ENCODE data around the gene ANKRD44.

Gene ANKRD44

GRCh38 chr2:197115325-197115724 lies 195.3 kb downstream of the ANKRD44 start:
- Histone ChIP-seq H2AFZ (ENCODE audit: low read depth, low read length) (no peak overlapping the region), H3K27ac (ENCODE audit: low read length) (no peak overlapping the region), H3K4me1 (ENCODE audit: insufficient read depth, low read length) (0 out of 2 replicates have a peak, but pooled peaks cover 3% of the 10 kb centered on the region), H3K4me2 (ENCODE audit: insufficient read depth, low read length) (no peak overlapping the region), H3K79me2 (ENCODE audit: insufficient read depth, low read length) (no peaks in the 10 kb centered on the region), H3K36me3 (ENCODE audit: insufficient read depth, low read length) (peaks cover 8% of the 10 kb centered on the region; the same call in 1 of the 2 replicates), H3K9me3 (ENCODE audit: insufficient read depth, low read length, severe bottlenecking) (no peaks in the 10 kb centered on the region), H3K9ac (ENCODE audit: low read depth, low read length) (no peak overlapping the region), H3K27me3 (ENCODE audit: insufficient read depth, low read length, poor library complexity) (no peaks in the 10 kb centered on the region), H3K4me3 (ENCODE audit: low read depth in 1 of 2, low read length in 2 of 2) (no peak overlapping the region), H4K20me1 (ENCODE audit: insufficient read depth, low read length) (no peaks in the 10 kb centered on the region)
- TF ChIP-seq EZH2 (IDR thresholded peaks at IDR 0.05; ENCODE audit: borderline replicate concordance, low read depth, low read length, severe bottlenecking) (no peak), CTCF (IDR thresholded peaks at IDR 0.05; ENCODE audit: borderline replicate concordance, extremely low read depth, low read length, poor library complexity, severe bottlenecking) (no peak)
- ATAC-seq (ENCODE audit: insufficient read depth, low read depth) = no peak
- DNase-seq = no peak

DNA sequence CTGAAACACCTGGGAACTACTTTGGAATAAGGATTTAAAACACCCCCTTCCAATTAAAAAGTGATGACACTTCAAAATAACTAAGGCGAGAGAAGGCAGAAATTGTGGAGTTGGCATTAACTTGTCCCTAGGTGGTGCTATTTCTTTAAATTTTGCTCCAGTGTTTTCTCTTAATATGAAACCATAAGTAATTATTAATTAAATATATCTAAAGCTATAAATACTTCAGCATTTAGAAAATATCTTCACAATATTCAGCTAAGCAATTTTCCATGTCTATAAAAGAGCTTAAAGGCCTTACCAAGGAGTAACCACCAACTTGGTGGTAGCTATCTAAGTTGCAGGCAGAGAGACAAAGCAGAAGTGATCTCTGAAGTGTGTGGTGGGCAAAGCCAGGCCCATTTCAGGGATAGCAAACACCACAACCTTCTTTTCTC lies 197.3 kb downstream of the ANKRD44 start:
- H4K20me1 ChIP-seq (ENCODE audit: insufficient read depth, low read length) = no peaks in the 10 kb centered on the region
- DNase-seq (no peak), ATAC-seq (ENCODE audit: insufficient read depth, low read depth) (peak; percentile 78)
- H3K79me2 ChIP-seq (ENCODE audit: insufficient read depth, low read length) = no peaks in the 10 kb centered on the region
- H3K9me3 ChIP-seq (ENCODE audit: insufficient read depth, low read length, severe bottlenecking) = no peaks in the 10 kb centered on the region
- no peak overlapping the region for H3K4me2 ChIP-seq (ENCODE audit: insufficient read depth, low read length)
- no peaks in the 10 kb centered on the region for H3K27me3 ChIP-seq (ENCODE audit: insufficient read depth, low read length, poor library complexity)
- H2AFZ ChIP-seq (ENCODE audit: low read depth, low read length) = peak overlapping the region; percentile 41; the same call in 1 of the 2 replicates
- H3K27ac ChIP-seq (ENCODE audit: low read length) = peak overlapping the region; percentile 45
- H3K9ac ChIP-seq (ENCODE audit: low read depth, low read length) = no peak overlapping the region
- H3K4me1 ChIP-seq (ENCODE audit: insufficient read depth, low read length) = 0 out of 2 replicates have a peak, but pooled peaks cover 3% of the 10 kb centered on the region
- no peak for TF ChIP-seq EZH2 (IDR thresholded peaks at IDR 0.05; ENCODE audit: borderline replicate concordance, low read depth, low read length, severe bottlenecking)
- peak; percentile 76 for TF ChIP-seq CTCF (IDR thresholded peaks at IDR 0.05; ENCODE audit: borderline replicate concordance, extremely low read depth, low read length, poor library complexity, severe bottlenecking)
- no peaks in the 10 kb centered on the region; the same call in 1 of the 2 replicates for H3K36me3 ChIP-seq (ENCODE audit: insufficient read depth, low read length)
- H3K4me3 ChIP-seq (ENCODE audit: low read depth in 1 of 2, low read length in 2 of 2) = no peak overlapping the region

GRCh38 chr2:197109326-197109725 lies 201.3 kb downstream of the ANKRD44 start:
- Histone ChIP-seq H3K9ac (ENCODE audit: low read depth, low read length) (no peak overlapping the region), H3K4me3 (ENCODE audit: low read depth in 1 of 2, low read length in 2 of 2) (no peak overlapping the region), H3K27me3 (ENCODE audit: insufficient read depth, low read length, poor library complexity) (no peaks in the 10 kb centered on the region), H3K9me3 (ENCODE audit: insufficient read depth, low read length, severe bottlenecking) (no peaks in the 10 kb centered on the region), H4K20me1 (ENCODE audit: insufficient read depth, low read length) (no peaks in the 10 kb centered on the region), H3K36me3 (ENCODE audit: insufficient read depth, low read length) (no peaks in the 10 kb centered on the region; the same call in 1 of the 2 replicates), H3K27ac (ENCODE audit: low read length) (no peak overlapping the region), H3K4me1 (ENCODE audit: insufficient read depth, low read length) (0 out of 2 replicates have a peak, but pooled peaks cover 3% of the 10 kb centered on the region), H3K79me2 (ENCODE audit: insufficient read depth, low read length) (no peaks in the 10 kb centered on the region), H2AFZ (ENCODE audit: low read depth, low read length) (no peak overlapping the region), H3K4me2 (ENCODE audit: insufficient read depth, low read length) (no peak overlapping the region)
- no peak for TF ChIP-seq EZH2 (IDR thresholded peaks at IDR 0.05; ENCODE audit: borderline replicate concordance, low read depth, low read length, severe bottlenecking)
- no peak for TF ChIP-seq CTCF (IDR thresholded peaks at IDR 0.05; ENCODE audit: borderline replicate concordance, extremely low read depth, low read length, poor library complexity, severe bottlenecking)
- DNase-seq (no peak), ATAC-seq (ENCODE audit: insufficient read depth, low read depth) (no peak)
